Measurements from ENCODE around the gene OTULIN. TPM values are rescaled to one million over a fixed set of nuclear protein-coding genes. Genes with fewer than 3 reads are reported as not detected.

Gene OTULIN
- total and polyA plus RNA-seq, 2 experiments from 2014 or later = 24.3 to 43.9 TPM

DNA sequence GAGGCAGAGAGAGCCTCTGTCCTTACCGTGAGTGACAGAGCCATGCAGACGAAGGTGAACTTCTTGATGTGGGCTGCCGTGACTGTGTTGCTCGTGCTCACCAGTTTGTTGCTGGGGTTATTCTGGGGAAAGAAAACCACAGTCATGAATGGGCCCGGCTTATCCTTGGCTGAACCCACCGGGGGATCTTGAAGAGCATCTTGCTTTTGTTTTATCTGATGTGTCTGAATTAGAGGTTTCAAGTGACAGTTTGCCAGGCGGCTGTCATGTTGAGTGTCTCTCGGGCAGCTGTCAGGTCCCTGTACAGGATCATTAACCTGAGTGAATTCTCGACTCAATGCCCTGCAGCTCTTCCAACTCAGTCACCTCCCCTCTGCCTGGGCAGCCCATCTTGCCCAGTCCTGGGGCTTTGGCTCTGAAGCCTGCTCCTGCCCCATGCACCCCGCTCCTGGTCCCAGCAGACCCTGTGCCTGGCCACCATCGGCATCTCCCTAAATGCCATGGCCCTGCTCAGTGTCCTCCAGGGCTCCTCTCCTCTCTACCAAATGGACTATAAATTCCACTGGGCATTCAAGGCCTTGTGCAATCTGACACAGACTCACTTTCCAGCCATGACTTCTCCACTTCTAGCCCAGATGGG lies 77.4 kb downstream of the OTULIN start:
- H3K4me1 ChIP-seq (ENCODE audit: insufficient read depth) = peaks cover 31% of the 10 kb centered on the region
- ATAC-seq (peak; percentile 43; the same call in 2 of the 3 replicates), DNase-seq (ENCODE audit: low spot score) (no peak)
- no peak overlapping the region; the same call in 1 of the 2 replicates for H3K27ac ChIP-seq (ENCODE audit: low read depth)
- no peaks in the 10 kb centered on the region for H3K79me2 ChIP-seq (replicated peaks; ENCODE audit: insufficient read depth)
- peaks cover 5% of the 10 kb centered on the region for H3K27me3 Mint-ChIP-seq (ENCODE audit: insufficient read depth, low read depth, poor library complexity)
- H2AFZ ChIP-seq = no peak overlapping the region
- 0 out of 3 replicates have a peak, but pooled peaks cover 4% of the 10 kb centered on the region for H3K36me3 Mint-ChIP-seq (ENCODE audit: low read depth)
- H3K4me1 Mint-ChIP-seq = peaks cover 35% of the 10 kb centered on the region
- no peak overlapping the region; the same call in 2 of the 3 replicates for H3K4me3 Mint-ChIP-seq
- no peaks in the 10 kb centered on the region for H3K36me3 ChIP-seq (ENCODE audit: insufficient read depth)
- H3K4me3 ChIP-seq = no peak overlapping the region
- no peaks in the 10 kb centered on the region for H3K27me3 ChIP-seq (ENCODE audit: insufficient read depth)
- no peaks in the 10 kb centered on the region for H3K9me3 Mint-ChIP-seq
- H4K20me1 ChIP-seq (replicated peaks; ENCODE audit: insufficient read depth) = no peaks in the 10 kb centered on the region
- TF ChIP-seq, protein P1, sequence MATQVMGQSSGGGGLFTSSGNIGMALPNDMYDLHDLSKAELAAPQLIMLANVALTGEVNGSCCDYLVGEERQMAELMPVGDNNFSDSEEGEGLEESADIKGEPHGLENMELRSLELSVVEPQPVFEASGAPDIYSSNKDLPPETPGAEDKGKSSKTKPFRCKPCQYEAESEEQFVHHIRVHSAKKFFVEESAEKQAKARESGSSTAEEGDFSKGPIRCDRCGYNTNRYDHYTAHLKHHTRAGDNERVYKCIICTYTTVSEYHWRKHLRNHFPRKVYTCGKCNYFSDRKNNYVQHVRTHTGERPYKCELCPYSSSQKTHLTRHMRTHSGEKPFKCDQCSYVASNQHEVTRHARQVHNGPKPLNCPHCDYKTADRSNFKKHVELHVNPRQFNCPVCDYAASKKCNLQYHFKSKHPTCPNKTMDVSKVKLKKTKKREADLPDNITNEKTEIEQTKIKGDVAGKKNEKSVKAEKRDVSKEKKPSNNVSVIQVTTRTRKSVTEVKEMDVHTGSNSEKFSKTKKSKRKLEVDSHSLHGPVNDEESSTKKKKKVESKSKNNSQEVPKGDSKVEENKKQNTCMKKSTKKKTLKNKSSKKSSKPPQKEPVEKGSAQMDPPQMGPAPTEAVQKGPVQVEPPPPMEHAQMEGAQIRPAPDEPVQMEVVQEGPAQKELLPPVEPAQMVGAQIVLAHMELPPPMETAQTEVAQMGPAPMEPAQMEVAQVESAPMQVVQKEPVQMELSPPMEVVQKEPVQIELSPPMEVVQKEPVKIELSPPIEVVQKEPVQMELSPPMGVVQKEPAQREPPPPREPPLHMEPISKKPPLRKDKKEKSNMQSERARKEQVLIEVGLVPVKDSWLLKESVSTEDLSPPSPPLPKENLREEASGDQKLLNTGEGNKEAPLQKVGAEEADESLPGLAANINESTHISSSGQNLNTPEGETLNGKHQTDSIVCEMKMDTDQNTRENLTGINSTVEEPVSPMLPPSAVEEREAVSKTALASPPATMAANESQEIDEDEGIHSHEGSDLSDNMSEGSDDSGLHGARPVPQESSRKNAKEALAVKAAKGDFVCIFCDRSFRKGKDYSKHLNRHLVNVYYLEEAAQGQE (IDR thresholded peaks at IDR 0.05; ENCODE audit: unreplicated experiment) = no peak
- TF ChIP-seq, protein P2, sequence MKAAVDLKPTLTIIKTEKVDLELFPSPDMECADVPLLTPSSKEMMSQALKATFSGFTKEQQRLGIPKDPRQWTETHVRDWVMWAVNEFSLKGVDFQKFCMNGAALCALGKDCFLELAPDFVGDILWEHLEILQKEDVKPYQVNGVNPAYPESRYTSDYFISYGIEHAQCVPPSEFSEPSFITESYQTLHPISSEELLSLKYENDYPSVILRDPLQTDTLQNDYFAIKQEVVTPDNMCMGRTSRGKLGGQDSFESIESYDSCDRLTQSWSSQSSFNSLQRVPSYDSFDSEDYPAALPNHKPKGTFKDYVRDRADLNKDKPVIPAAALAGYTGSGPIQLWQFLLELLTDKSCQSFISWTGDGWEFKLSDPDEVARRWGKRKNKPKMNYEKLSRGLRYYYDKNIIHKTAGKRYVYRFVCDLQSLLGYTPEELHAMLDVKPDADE (IDR thresholded peaks at IDR 0.05) = no peak
- TF ChIP-seq POLR2AphosphoS5 (IDR thresholded peaks at IDR 0.05; ENCODE audit: low read depth) (no peak), STAT1 (IDR thresholded peaks at IDR 0.05; ENCODE audit: unreplicated experiment) (no peak), ZNF114 (CRISPR knock-in tag; IDR thresholded peaks at IDR 0.05) (no peak), EZH2phosphoT487 (IDR thresholded peaks at IDR 0.05; ENCODE audit: unreplicated experiment) (no peak), NANOG (IDR thresholded peaks at IDR 0.05; ENCODE audit: borderline replicate concordance) (no peak), EZH2 (IDR thresholded peaks at IDR 0.05; ENCODE audit: low read depth, unreplicated experiment) (no peak), JUNB (IDR thresholded peaks at IDR 0.05; ENCODE audit: unreplicated experiment) (no peak), ZNF331 (CRISPR knock-in tag; IDR thresholded peaks at IDR 0.05; ENCODE audit: low read depth) (no peak), CREB1 (CRISPR knock-in tag; IDR thresholded peaks at IDR 0.05; ENCODE audit: low read depth) (no peak)
- TF ChIP-seq, protein P3, sequence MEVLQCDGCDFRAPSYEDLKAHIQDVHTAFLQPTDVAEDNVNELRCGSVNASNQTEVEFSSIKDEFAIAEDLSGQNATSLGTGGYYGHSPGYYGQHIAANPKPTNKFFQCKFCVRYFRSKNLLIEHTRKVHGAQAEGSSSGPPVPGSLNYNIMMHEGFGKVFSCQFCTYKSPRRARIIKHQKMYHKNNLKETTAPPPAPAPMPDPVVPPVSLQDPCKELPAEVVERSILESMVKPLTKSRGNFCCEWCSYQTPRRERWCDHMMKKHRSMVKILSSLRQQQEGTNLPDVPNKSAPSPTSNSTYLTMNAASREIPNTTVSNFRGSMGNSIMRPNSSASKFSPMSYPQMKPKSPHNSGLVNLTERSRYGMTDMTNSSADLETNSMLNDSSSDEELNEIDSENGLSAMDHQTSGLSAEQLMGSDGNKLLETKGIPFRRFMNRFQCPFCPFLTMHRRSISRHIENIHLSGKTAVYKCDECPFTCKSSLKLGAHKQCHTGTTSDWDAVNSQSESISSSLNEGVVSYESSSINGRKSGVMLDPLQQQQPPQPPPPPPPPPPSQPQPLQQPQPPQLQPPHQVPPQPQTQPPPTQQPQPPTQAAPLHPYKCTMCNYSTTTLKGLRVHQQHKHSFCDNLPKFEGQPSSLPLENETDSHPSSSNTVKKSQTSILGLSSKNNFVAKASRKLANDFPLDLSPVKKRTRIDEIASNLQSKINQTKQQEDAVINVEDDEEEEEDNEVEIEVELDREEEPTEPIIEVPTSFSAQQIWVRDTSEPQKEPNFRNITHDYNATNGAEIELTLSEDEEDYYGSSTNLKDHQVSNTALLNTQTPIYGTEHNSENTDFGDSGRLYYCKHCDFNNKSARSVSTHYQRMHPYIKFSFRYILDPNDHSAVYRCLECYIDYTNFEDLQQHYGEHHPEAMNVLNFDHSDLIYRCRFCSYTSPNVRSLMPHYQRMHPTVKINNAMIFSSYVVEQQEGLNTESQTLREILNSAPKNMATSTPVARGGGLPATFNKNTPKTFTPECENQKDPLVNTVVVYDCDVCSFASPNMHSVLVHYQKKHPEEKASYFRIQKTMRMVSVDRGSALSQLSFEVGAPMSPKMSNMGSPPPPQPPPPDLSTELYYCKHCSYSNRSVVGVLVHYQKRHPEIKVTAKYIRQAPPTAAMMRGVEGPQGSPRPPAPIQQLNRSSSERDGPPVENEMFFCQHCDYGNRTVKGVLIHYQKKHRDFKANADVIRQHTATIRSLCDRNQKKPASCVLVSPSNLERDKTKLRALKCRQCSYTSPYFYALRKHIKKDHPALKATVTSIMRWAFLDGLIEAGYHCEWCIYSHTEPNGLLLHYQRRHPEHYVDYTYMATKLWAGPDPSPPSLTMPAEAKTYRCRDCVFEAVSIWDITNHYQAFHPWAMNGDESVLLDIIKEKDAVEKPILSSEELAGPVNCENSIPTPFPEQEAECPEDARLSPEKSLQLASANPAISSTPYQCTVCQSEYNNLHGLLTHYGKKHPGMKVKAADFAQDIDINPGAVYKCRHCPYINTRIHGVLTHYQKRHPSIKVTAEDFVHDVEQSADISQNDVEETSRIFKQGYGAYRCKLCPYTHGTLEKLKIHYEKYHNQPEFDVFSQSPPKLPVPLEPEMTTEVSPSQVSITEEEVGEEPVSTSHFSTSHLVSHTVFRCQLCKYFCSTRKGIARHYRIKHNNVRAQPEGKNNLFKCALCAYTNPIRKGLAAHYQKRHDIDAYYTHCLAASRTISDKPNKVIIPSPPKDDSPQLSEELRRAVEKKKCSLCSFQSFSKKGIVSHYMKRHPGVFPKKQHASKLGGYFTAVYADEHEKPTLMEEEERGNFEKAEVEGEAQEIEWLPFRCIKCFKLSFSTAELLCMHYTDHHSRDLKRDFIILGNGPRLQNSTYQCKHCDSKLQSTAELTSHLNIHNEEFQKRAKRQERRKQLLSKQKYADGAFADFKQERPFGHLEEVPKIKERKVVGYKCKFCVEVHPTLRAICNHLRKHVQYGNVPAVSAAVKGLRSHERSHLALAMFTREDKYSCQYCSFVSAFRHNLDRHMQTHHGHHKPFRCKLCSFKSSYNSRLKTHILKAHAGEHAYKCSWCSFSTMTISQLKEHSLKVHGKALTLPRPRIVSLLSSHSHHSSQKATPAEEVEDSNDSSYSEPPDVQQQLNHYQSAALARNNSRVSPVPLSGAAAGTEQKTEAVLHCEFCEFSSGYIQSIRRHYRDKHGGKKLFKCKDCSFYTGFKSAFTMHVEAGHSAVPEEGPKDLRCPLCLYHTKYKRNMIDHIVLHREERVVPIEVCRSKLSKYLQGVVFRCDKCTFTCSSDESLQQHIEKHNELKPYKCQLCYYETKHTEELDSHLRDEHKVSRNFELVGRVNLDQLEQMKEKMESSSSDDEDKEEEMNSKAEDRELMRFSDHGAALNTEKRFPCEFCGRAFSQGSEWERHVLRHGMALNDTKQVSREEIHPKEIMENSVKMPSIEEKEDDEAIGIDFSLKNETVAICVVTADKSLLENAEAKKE (CRISPR knock-in tag; IDR thresholded peaks at IDR 0.05) = no peak
- TF ChIP-seq, protein P4, sequence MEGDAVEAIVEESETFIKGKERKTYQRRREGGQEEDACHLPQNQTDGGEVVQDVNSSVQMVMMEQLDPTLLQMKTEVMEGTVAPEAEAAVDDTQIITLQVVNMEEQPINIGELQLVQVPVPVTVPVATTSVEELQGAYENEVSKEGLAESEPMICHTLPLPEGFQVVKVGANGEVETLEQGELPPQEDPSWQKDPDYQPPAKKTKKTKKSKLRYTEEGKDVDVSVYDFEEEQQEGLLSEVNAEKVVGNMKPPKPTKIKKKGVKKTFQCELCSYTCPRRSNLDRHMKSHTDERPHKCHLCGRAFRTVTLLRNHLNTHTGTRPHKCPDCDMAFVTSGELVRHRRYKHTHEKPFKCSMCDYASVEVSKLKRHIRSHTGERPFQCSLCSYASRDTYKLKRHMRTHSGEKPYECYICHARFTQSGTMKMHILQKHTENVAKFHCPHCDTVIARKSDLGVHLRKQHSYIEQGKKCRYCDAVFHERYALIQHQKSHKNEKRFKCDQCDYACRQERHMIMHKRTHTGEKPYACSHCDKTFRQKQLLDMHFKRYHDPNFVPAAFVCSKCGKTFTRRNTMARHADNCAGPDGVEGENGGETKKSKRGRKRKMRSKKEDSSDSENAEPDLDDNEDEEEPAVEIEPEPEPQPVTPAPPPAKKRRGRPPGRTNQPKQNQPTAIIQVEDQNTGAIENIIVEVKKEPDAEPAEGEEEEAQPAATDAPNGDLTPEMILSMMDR (conservative IDR thresholded peaks at IDR 0.05; ENCODE audit: low read depth in 2 of 2) = no peak
- H3K9me2 ChIP-seq (ENCODE audit: insufficient read depth) = no peaks in the 10 kb centered on the region
- H3K4me2 ChIP-seq = peak overlapping the region; percentile 52; the same call in 1 of the 2 replicates
- no peaks in the 10 kb centered on the region for H3F3A ChIP-seq (replicated peaks; ENCODE audit: low read depth)
- no peak overlapping the region for H3K27ac Mint-ChIP-seq

Measured in GM23338 (cell line).